HepG2 (cell line): ENCODE measurements around the gene SEC31B. TPM values are rescaled to one million over a fixed set of nuclear protein-coding genes. Genes with fewer than 3 reads are reported as not detected.
A peak's percentile ranks its signal among the peaks of the same experiment; 100 is the strongest.

Source experiments
- CBX1 ChIP-seq: IDR thresholded peaks from one replicate; pipeline ENCODE4 v1.6.1; 2016; ENCODE audit warnings: antibody characterized with exemption, low read depth
- CTCF ChIP-seq: sonication (generic); formaldehyde crosslinking; IDR thresholded peaks from 2 replicates; pipeline ENCODE4 v1.5.0; 2020; ENCODE audit warnings: mild to moderate bottlenecking, missing genetic modification reagents, moderate library complexity
- FOXA1 ChIP-seq, 2 experiments: fragments of 450-650 bp in 1 of 2; sonication (generic) in 1 of 2; formaldehyde crosslinking in 1 of 2; IDR thresholded peaks; 2 replicates each; pipeline versions ENCODE4 v1.4.0 to v1.6.1; 2016 to 2020; ENCODE audit warnings: missing genetic modification reagents in 1 of 2
- GABPB1 ChIP-seq: IDR thresholded peaks from 2 replicates; pipeline ENCODE4 v1.6.1; 2016; ENCODE audit warnings: mild to moderate bottlenecking, missing genetic modification reagents, moderate library complexity, missing compliant biosample characterization
- HOXA3 ChIP-seq: sonication (generic); formaldehyde crosslinking; IDR thresholded peaks from 2 replicates; pipeline ENCODE4 v1.5.0; 2020; ENCODE audit warnings: missing genetic modification reagents
- PCBP1 ChIP-seq: fragments of 200-400 bp; formaldehyde crosslinking; IDR thresholded peaks from 2 replicates; pipeline ENCODE4 v1.6.1; 2017; ENCODE audit warnings: mild to moderate bottlenecking, low read depth, low read length, borderline replicate concordance
- ZFYVE20 ChIP-seq: sonication (generic); formaldehyde crosslinking; IDR thresholded peaks from 2 replicates; pipeline ENCODE4 v1.8.0; 2023; ENCODE audit warnings: low read depth, mild to moderate bottlenecking, moderate library complexity, missing genetic modification reagents, borderline replicate concordance
- ZMYM2 ChIP-seq: sonication (generic); formaldehyde crosslinking; IDR thresholded peaks from 2 replicates; pipeline ENCODE4 v1.8.0; 2022; ENCODE audit warnings: mild to moderate bottlenecking, missing genetic modification reagents
- ZNF407 ChIP-seq: sonication (generic); formaldehyde crosslinking; IDR thresholded peaks from one replicate; pipeline ENCODE4 v1.5.1; 2020; ENCODE audit warnings: mild to moderate bottlenecking, missing genetic modification reagents; ENCODE audit errors: not compliant biosample characterization
- ZNF501 ChIP-seq: sonication (generic); formaldehyde crosslinking; IDR thresholded peaks from 2 replicates; pipeline ENCODE4 v1.5.1; 2020; ENCODE audit warnings: mild to moderate bottlenecking, moderate library complexity, missing genetic modification reagents
- ZNF598 ChIP-seq: sonication (generic); formaldehyde crosslinking; IDR thresholded peaks from 2 replicates; pipeline ENCODE4 v1.5.1; 2020; ENCODE audit warnings: mild to moderate bottlenecking, missing genetic modification reagents, borderline replicate concordance
- ZNF768 ChIP-seq: sonication (generic); formaldehyde crosslinking; IDR thresholded peaks from 2 replicates; pipeline ENCODE4 v1.4.0; 2020; ENCODE audit warnings: missing genetic modification reagents
- ZNF777 ChIP-seq: sonication (generic); formaldehyde crosslinking; IDR thresholded peaks from 2 replicates; pipeline ENCODE4 v1.4.0; 2020; ENCODE audit warnings: missing genetic modification reagents
- polyA plus RNA-seq, 8 experiments: library from polyadenylated mRNA; depleted of rRNA in 3 of 8; stranded (reverse) in 7 of 8; unstranded in 1 of 8; fragments of >200 nt; fragmentation: Illumina TruSeq in 4 of 8; extraction: Trizol in 4 of 8; gene quantifications; 2 replicates each; pipeline versions ENCODE4 v1.2.1 to v1.2.3, GENCODE V29; 2011 to 2016; ENCODE audit warnings: low read depth in 4 of 8, missing spikeins in 1 of 8, mixed read lengths in 1 of 8; ENCODE audit not compliant: insufficient read depth in 1 of 8
- total RNA-seq, 5 experiments: library from RNA; depleted of rRNA; stranded (reverse); fragments of >200 nt; fragmentation: Illumina TruSeq; extraction: Trizol; gene quantifications; 2 replicates each; pipeline ENCODE4 v1.2.3, GENCODE V29; 2016; ENCODE audit warnings: low read depth in 1 of 5
- TF ChIP-seq, protein P1 (sequence below): sonication (generic); formaldehyde crosslinking; IDR thresholded peaks from 2 replicates; pipeline ENCODE4 v1.5.0; 2020; ENCODE audit warnings: mild to moderate bottlenecking, missing genetic modification reagents

The SEC31B gene
- total and polyA plus RNA-seq, 2 of the 13 experiments (the other 11 are each of a cell fraction or from before 2014, with no cell fraction given), result 2.0 to 8.3 TPM

- TF ChIP-seq ZNF407 (CRISPR knock-in tag), result no peak
- no peak for TF ChIP-seq FOXA1 (IDR thresholded peaks at IDR 0.05)
- no peak for TF ChIP-seq FOXA1 (CRISPR knock-in tag; IDR thresholded peaks at IDR 0.05)
- no peak for TF ChIP-seq ZNF777 (CRISPR knock-in tag)
- TF ChIP-seq PCBP1, result 0 out of 2 replicates have a peak, but pooled peaks have one; percentile 16
- TF ChIP-seq ZNF598, result no peak
- TF ChIP-seq ZFYVE20, result no peak
- no peak for TF ChIP-seq ZMYM2 (CRISPR knock-in tag)
- 0 out of 2 replicates have a peak, but pooled peaks have one; percentile 18 for TF ChIP-seq ZNF501
- TF ChIP-seq HOXA3 (CRISPR knock-in tag), result peak; percentile 71; the same call in 1 of the 2 replicates
- TF ChIP-seq, protein P1, sequence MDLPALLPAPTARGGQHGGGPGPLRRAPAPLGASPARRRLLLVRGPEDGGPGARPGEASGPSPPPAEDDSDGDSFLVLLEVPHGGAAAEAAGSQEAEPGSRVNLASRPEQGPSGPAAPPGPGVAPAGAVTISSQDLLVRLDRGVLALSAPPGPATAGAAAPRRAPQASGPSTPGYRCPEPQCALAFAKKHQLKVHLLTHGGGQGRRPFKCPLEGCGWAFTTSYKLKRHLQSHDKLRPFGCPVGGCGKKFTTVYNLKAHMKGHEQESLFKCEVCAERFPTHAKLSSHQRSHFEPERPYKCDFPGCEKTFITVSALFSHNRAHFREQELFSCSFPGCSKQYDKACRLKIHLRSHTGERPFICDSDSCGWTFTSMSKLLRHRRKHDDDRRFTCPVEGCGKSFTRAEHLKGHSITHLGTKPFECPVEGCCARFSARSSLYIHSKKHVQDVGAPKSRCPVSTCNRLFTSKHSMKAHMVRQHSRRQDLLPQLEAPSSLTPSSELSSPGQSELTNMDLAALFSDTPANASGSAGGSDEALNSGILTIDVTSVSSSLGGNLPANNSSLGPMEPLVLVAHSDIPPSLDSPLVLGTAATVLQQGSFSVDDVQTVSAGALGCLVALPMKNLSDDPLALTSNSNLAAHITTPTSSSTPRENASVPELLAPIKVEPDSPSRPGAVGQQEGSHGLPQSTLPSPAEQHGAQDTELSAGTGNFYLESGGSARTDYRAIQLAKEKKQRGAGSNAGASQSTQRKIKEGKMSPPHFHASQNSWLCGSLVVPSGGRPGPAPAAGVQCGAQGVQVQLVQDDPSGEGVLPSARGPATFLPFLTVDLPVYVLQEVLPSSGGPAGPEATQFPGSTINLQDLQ, result no peak
- peak; percentile 98 for TF ChIP-seq CTCF (CRISPR knock-in tag)
- peak; percentile 43; the same call in 1 of the 2 replicates for TF ChIP-seq ZNF768 (CRISPR knock-in tag)
- TF ChIP-seq GABPB1 (CRISPR knock-in tag), result peak; percentile 73
- no peak for TF ChIP-seq CBX1
Measured at GRCh38 chr10:100562008-100562672, 42.5 kb upstream of the SEC31B start (continued).
